Left lung (tissue), 14 donors: ENCODE measurements around the gene APLP1. TPM values are rescaled to one million over a fixed set of nuclear protein-coding genes. Genes with fewer than 3 reads are reported as not detected.

ENCODE experiments used
- ATAC-seq: fragments of 200-7000 bp; cut with Tn5 transposase; one replicate; pipeline ENCODE4 v1.9.1; 2020; ENCODE audit warnings: moderate library complexity
- DNase-seq, 4 donors: peaks; one replicate each; pipeline ENCODE4 v3.0.0-alpha.2; 2013 to 2020
- H3K27ac ChIP-seq, 2 donors: fragments of 200-600 bp; sonication (generic) in 1 of 2; one replicate each; pipeline versions ENCODE4 v1.5.0 to v1.8.0; 2020 to 2021
- H3K27me3 ChIP-seq, 2 donors: fragments of 200-600 bp; sonication (generic) in 1 of 2; one replicate each; pipeline versions ENCODE4 v1.5.0 to v1.8.0; 2020 to 2021
- H3K36me3 ChIP-seq, 2 donors: fragments of 200-600 bp; sonication (generic) in 1 of 2; one replicate each; pipeline versions ENCODE4 v1.5.0 to v1.8.0; 2020 to 2021
- H3K4me1 ChIP-seq, 2 donors: fragments of 200-600 bp; one replicate each; pipeline ENCODE4 v1.8.0; 2021
- H3K4me3 ChIP-seq, 2 donors: fragments of 200-600 bp; sonication (generic) in 1 of 2; one replicate each; pipeline versions ENCODE4 v1.5.0 to v1.8.0; 2020 to 2021; ENCODE audit warnings: mild to moderate bottlenecking in 1 of 2
- H3K9me3 ChIP-seq, 2 donors: fragments of 200-600 bp; sonication (generic) in 1 of 2; one replicate each; pipeline versions ENCODE4 v1.5.0 to v1.8.0; 2020 to 2021
- CTCF ChIP-seq, 2 donors: fragments of 200-600 bp; sonication (generic) in 1 of 2; IDR thresholded peaks; one replicate each; pipeline versions ENCODE4 v1.5.0 to v1.8.0; 2021; ENCODE audit warnings: antibody characterized with exemption in 2 of 2
- intact Hi-C, 2 donors: fragments of 100-400 bp; cut with DNase I; formaldehyde crosslinking; loops; one replicate each; pipeline versions ENCODE4 v1.11.2 to v1.14.2; 2022
- long read RNA-seq, 12 donors: library from polyadenylated mRNA in 2 of 12; unstranded in 2 of 12; transcript quantifications; one replicate each; pipeline ENCODE4 v2.0.0 and lab custom pipeline, GENCODE V29; 2019 to 2026
- polyA plus RNA-seq, 6 donors: library from polyadenylated mRNA; unstranded; fragments of 120-200 nt; gene quantifications; one replicate each; pipeline ENCODE4 v1.2.1, GENCODE V29; 2013; ENCODE audit not compliant: insufficient read length in 6 of 6
- total RNA-seq, 2 donors: library from RNA; stranded (reverse); fragmentation: NEBNext Ultra II Directional; extraction: Animal tissue kit (Norgen Biotek cat#: 25700); gene quantifications; one replicate each; pipeline ENCODE4 v1.2.1, GENCODE V29; 2021
- donor health status: DM: no; HTN: yes; CAD: no.
- donor health status: DM: no; HTN: no; CAD: no.

APLP1 gene
- 1 to 10 TPM; 3.0 to 8.6 TPM for total RNA-seq
- polyA plus RNA-seq, result 10 to 100 TPM in 1 of 6 donors, 1 to 10 TPM in 5; 8.0 to 11.0 (median 9.3) TPM
- long read RNA-seq, donor 1, result 0 reads
- long read RNA-seq, donor 2, result 0 reads
- long read RNA-seq, donor 3, result 0 reads
- long read RNA-seq, donor 4, partial matches to known transcripts, result 1 of 3 reads
- long read RNA-seq, donor 4, other reads (novel, unspliced or antisense), result 2 of 3 reads
- long read RNA-seq, donor 5, result 0 reads
- long read RNA-seq, donor 6, result 0 reads
- long read RNA-seq, donor 7, result 0 reads
- long read RNA-seq, donor 8, result 0 reads
- long read RNA-seq, donor 9, result 0 reads
- long read RNA-seq, donor 10, partial matches to known transcripts, result 0 of 1 reads
- long read RNA-seq, donor 10, other reads (novel, unspliced or antisense), result 0 of 1 reads
- long read RNA-seq, donor 11, result 0 reads
- long read RNA-seq, donor 12, partial matches to known transcripts, result 0 of 1 reads
- long read RNA-seq, donor 12, other reads (novel, unspliced or antisense), result 0 of 1 reads

- intact Hi-C loops, result no loop called here
- peaks cover 9 to 23% of the 10 kb centered on the region in 2 donors for H3K4me1 ChIP-seq
- no peak for TF ChIP-seq CTCF (IDR thresholded peaks at IDR 0.05)
- peak within 1 kb of the TSS; percentile 15 to 35 for H3K4me3 ChIP-seq
- H3K27me3 ChIP-seq, result peaks cover 0 to 94% of the 10 kb centered on the region in 2 donors
- no peak within 1 kb of the TSS for H3K27ac ChIP-seq
- no peaks in the 10 kb centered on the region for H3K36me3 ChIP-seq
- peak in 3 of 4 donors; percentile 59 to 92 (median 61) for DNase-seq
- no peaks in the 10 kb centered on the region for H3K9me3 ChIP-seq
- peak; percentile 93 for ATAC-seq
Measured at GRCh38 chr19:35868172-35868822, at the start of gene APLP1. TSS of gene APLP1 (plus strand) at chr19:35868574. CDS start at chr19:35868637, 63 bp downstream.

DNA sequence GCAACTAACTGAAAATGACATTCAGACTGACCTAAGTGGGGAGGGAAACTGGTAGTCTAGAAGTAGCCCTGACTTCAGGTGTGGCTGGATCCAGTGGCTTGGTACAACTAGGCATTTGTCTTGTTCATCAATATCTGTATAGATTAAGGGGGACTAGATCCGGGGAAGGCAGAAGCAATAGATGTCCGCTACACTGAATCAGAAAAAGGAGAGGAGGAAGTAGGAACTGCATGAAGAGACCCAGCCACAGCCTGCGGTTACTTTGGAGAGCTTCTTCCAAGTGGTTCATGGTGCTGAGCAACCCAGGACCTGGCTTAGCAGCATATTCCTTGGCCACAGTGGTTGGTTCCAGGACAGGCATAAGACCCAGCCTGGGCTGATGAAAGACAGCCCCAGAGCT is 45.8 kb upstream of the APLP1 start:
- H3K9me3 ChIP-seq, result no peaks in the 10 kb centered on the region
- no peaks in the 10 kb centered on the region for H3K36me3 ChIP-seq
- no peak overlapping the region for H3K27ac ChIP-seq
- peaks cover 0 to 74% of the 10 kb centered on the region in 2 donors for H3K27me3 ChIP-seq
- TF ChIP-seq CTCF (IDR thresholded peaks at IDR 0.05), result no peak
- no peak for DNase-seq
- intact Hi-C loops, result no loop called here
- H3K4me3 ChIP-seq, result no peak overlapping the region
- H3K4me1 ChIP-seq, result no peaks in the 10 kb centered on the region
- no peak for ATAC-seq

DNA sequence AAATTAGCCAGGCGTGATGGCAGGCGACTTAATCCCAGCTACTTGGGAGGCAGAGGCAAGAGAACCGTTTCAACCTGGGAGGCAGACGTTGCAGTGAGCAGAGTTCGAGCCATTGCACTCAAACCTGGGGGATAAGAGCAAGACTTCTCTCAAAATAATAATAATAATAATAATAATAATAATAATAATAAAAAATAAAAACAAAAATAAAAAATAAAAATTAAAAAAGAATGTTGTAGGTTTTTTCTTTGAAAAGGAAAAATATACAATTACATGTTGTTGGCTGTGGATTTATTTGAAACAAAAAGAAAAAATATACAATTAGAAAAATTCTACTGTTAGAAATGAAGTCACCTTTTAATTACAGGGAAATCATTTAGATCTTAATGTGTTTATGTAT is 44.2 kb upstream of the APLP1 start:
- no peak for DNase-seq
- Histone ChIP-seq H3K9me3 (no peaks in the 10 kb centered on the region), H3K36me3 (no peaks in the 10 kb centered on the region), H3K27me3 (peaks cover 0 to 71% of the 10 kb centered on the region in 2 donors), H3K4me3 (no peak overlapping the region), H3K4me1 (no peaks in the 10 kb centered on the region), H3K27ac (no peak overlapping the region)
- intact Hi-C loops, result no loop called here
- ATAC-seq, result no peak
- TF ChIP-seq CTCF (IDR thresholded peaks at IDR 0.05), result no peak

DNA sequence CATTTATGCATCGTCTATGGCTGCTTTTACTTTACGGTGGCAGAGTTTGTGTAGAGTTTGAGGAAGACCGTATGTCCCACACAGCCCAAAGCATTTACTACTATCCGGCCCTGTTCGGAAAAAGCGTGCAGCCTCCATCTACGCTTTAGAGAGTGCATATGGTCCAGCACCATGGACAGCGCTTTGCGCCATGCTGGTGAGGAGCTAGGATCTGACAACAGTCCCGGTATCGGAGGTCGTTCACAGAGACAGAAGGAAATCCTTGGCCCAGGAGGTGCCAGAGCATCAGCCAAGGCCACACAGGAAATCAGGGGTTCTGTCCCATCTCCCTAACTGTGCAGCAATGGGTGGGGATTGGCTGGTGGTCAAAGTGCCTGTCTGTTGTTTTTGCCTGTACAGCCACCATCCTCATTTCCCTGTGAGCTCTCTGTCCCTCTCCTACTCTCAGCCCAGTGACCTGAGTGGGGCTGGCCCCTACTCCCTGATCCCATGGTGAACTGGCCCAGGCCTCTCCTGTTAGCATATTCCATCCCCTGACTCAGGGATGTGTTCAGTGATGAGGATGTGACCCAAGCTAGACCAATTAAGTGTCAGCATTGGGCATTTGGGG is 39.6 kb upstream of the APLP1 start:
- TF ChIP-seq CTCF (IDR thresholded peaks at IDR 0.05), result no peak
- Histone ChIP-seq H3K27ac (no peak overlapping the region), H3K4me1 (no peaks in the 10 kb centered on the region), H3K9me3 (no peaks in the 10 kb centered on the region), H3K4me3 (no peak overlapping the region), H3K36me3 (no peaks in the 10 kb centered on the region), H3K27me3 (peaks cover 0 to 80% of the 10 kb centered on the region in 2 donors)
- DNase-seq (peak in 3 of 4 donors; percentile 59 to 88 (median 73)), ATAC-seq (peak; percentile 88)
- intact Hi-C loops, result no loop called here

DNA sequence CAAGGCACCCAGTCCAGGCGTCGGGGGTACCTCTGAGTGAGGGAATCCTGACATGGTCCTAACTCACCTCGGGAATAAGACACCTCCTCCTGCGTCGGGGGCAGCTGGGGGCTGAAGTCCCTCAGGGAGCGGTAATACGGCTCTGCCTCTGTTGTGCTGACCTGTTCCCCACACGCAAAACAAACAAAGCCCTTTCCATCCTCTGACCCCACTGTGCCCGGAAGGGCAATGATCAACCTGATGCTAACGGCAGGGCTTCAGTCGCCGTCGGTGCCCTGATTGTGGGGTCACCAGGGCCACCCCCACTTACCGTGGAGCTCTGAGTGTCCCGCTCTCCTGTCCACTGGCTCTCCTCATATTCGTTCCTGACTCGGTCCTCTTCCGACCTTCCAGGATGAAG is 37.4 kb upstream of the APLP1 start:
- H3K36me3 ChIP-seq, result no peaks in the 10 kb centered on the region
- intact Hi-C loops, result no loop called here
- peaks cover 0 to 84% of the 10 kb centered on the region in 2 donors for H3K27me3 ChIP-seq
- ATAC-seq, result no peak
- no peak overlapping the region for H3K4me3 ChIP-seq
- H3K4me1 ChIP-seq, result no peaks in the 10 kb centered on the region
- no peak for TF ChIP-seq CTCF (IDR thresholded peaks at IDR 0.05)
- no peaks in the 10 kb centered on the region for H3K9me3 ChIP-seq
- no peak overlapping the region for H3K27ac ChIP-seq
- DNase-seq, result no peak
